H1 (cell line): ENCODE measurements around the gene SOX12. TPM values are rescaled to one million over a fixed set of nuclear protein-coding genes. Genes with fewer than 3 reads are reported as not detected.
"Not testable (repeated sequence)": the region's sequence is repeated elsewhere in the genome, so short reads cannot be mapped to it uniquely, and the experiment has no call there.

Experiments
- CTCF ChIA-PET: fragments of 300-600 bp; sonication (Branson Sonifier 250); formaldehyde crosslinking; loops from one replicate; lab custom pipeline; 2021; ENCODE audit not compliant: partially characterized antibody; lab: Charles Lee
- POLR2A ChIA-PET: fragments of 300-600 bp; sonication (Branson Sonifier 250); formaldehyde crosslinking; loops from one replicate; lab custom pipeline; 2021; ENCODE audit warnings: inconsistent platforms; ENCODE audit not compliant: partially characterized antibody; lab: Charles Lee
- DNase-seq, 2 experiments: peaks; one replicate each; pipeline versions ENCODE4 v3.0.0 to v3.0.0-alpha.2; 2010 to 2022; ENCODE audit warnings: low spot score in 2 of 2, low read depth in 1 of 2, mixed read lengths in 1 of 2
- FAIRE-seq: peaks from 2 replicates; lab custom pipeline; 2011; peaks lifted over from hg19 to GRCh38; lab: Jason Lieb, UNC
- H2AFZ ChIP-seq: 2 replicates; pipeline ENCODE4 v1.8.1; 2012; ENCODE audit warnings: low read length, inconsistent platforms
- H2AK5ac ChIP-seq: 2 replicates; pipeline ENCODE4 v1.6.1; 2013; ENCODE audit warnings: low read depth, low read length
- H2BK120ac ChIP-seq: replicated peaks from 2 replicates; pipeline ENCODE3; 2013; ENCODE audit warnings: low read depth, low read length, inconsistent platforms
- H2BK12ac ChIP-seq: 2 replicates; pipeline ENCODE4 v1.6.1; 2013; ENCODE audit warnings: low read depth, low read length
- H2BK15ac ChIP-seq: 2 replicates; pipeline ENCODE4 v1.6.1; 2013; ENCODE audit warnings: low read length
- H2BK20ac ChIP-seq: 2 replicates; pipeline ENCODE4 v1.6.1; 2013; ENCODE audit warnings: low read length
- H2BK5ac ChIP-seq: 2 replicates; pipeline ENCODE4 v1.6.1; 2013; ENCODE audit warnings: low read depth, low read length
- H3K14ac ChIP-seq: 2 replicates; pipeline ENCODE4 v1.6.1; 2013; ENCODE audit warnings: inconsistent platforms; ENCODE audit not compliant: insufficient read length
- H3K18ac ChIP-seq: 2 replicates; pipeline ENCODE4 v1.6.1; 2013; ENCODE audit warnings: low read length; ENCODE audit errors: extremely low read depth
- H3K23ac ChIP-seq: 2 replicates; pipeline ENCODE4 v1.6.1; 2013; ENCODE audit warnings: inconsistent platforms; ENCODE audit not compliant: insufficient read length
- H3K23me2 ChIP-seq: 2 replicates; pipeline ENCODE4 v1.6.1; 2013; ENCODE audit warnings: low read depth, low read length
- H3K27ac ChIP-seq: 2 replicates; pipeline ENCODE4 v1.6.1; 2011; ENCODE audit warnings: low read depth, low read length, inconsistent platforms
- H3K27me3 ChIP-seq, 4 experiments: replicated peaks in 1 of 4; 1 replicate in 1 of 4; 2 replicates in 3 of 4; pipeline versions ENCODE4 v1.6.1 to v1.8.1; 2011 to 2013; ENCODE audit warnings: low read length in 3 of 4, mild to moderate bottlenecking in 3 of 4, inconsistent platforms in 2 of 4, mixed read lengths in 2 of 4, moderate library complexity in 1 of 4; ENCODE audit not compliant: control insufficient read depth in 3 of 4, insufficient read depth in 3 of 4; ENCODE audit errors: extremely low read depth in 1 of 4
- H3K36me3 ChIP-seq, 4 experiments: 2 replicates each; pipeline versions ENCODE4 v1.6.1 to v1.8.1; 2011 to 2013; ENCODE audit warnings: mild to moderate bottlenecking in 4 of 4, low read length in 3 of 4, moderate library complexity in 2 of 4, control low read depth in 1 of 4, inconsistent platforms in 1 of 4; ENCODE audit not compliant: insufficient read depth in 4 of 4, control insufficient read depth in 2 of 4
- H3K4ac ChIP-seq: replicated peaks from 2 replicates; pipeline ENCODE3; 2013; ENCODE audit warnings: low read length, low read depth, mixed read lengths, inconsistent platforms; ENCODE audit not compliant: insufficient read length
- H3K4me1 ChIP-seq, 4 experiments: replicated peaks in 1 of 4; 1 replicate in 1 of 4; 2 replicates in 3 of 4; pipeline versions ENCODE4 v1.6.1 to v1.8.1; 2011 to 2013; ENCODE audit warnings: low read length in 3 of 4, inconsistent platforms in 2 of 4, mixed read lengths in 1 of 4; ENCODE audit not compliant: insufficient read depth in 4 of 4, control insufficient read depth in 3 of 4
- H3K4me2 ChIP-seq, 2 experiments: 2 replicates each; pipeline versions ENCODE4 v1.6.1 to v1.8.1; 2011 to 2013; ENCODE audit warnings: low read depth in 2 of 2, low read length in 2 of 2, control low read depth in 1 of 2, inconsistent platforms in 1 of 2, mild to moderate bottlenecking in 1 of 2; ENCODE audit not compliant: insufficient read depth in 1 of 2
- H3K4me3 ChIP-seq, 4 experiments: fragments of 200-600, 300-600 bp in 1 of 4; sonication (generic), shearing (Covaris generic), sonication (Bioruptor Twin) in 1 of 4; 2 replicates each; pipeline versions ENCODE4 v1.5.1 to v1.8.1; 2011 to 2016; ENCODE audit warnings: low read length in 4 of 4, low read depth in 3 of 4, control low read depth in 2 of 4, inconsistent platforms in 2 of 4, mild to moderate bottlenecking in 2 of 4, mixed read lengths in 1 of 4, moderate library complexity in 1 of 4; ENCODE audit not compliant: insufficient read depth in 2 of 4; ENCODE audit errors: extremely low read depth in 1 of 4
- H3K56ac ChIP-seq: replicated peaks from 2 replicates; pipeline ENCODE3; 2013; ENCODE audit warnings: low read depth, mild to moderate bottlenecking, mixed read lengths, low read length, inconsistent platforms; ENCODE audit not compliant: insufficient read length
- H3K79me1 ChIP-seq: 2 replicates; pipeline ENCODE4 v1.6.1; 2013; ENCODE audit warnings: low read depth, low read length, control low read depth
- H3K79me2 ChIP-seq, 2 experiments: 2 replicates each; pipeline versions ENCODE4 v1.6.1 to v1.8.1; 2012 to 2013; ENCODE audit warnings: low read length in 2 of 2, mild to moderate bottlenecking in 2 of 2, inconsistent platforms in 1 of 2; ENCODE audit not compliant: insufficient read depth in 2 of 2, control insufficient read depth in 1 of 2
- H3K9ac ChIP-seq, 4 experiments: replicated peaks in 1 of 4; 1 replicate in 1 of 4; 2 replicates in 3 of 4; pipeline versions ENCODE4 v1.6.1 to v1.8.1; 2011 to 2013; ENCODE audit warnings: low read depth in 3 of 4, low read length in 3 of 4, control low read depth in 2 of 4, mild to moderate bottlenecking in 2 of 4, moderate library complexity in 2 of 4, inconsistent platforms in 1 of 4; ENCODE audit errors: extremely low read depth in 1 of 4
- H3K9me3 ChIP-seq, 2 experiments: 2 replicates each; pipeline versions ENCODE4 v1.6.1 to v1.8.1; 2012 to 2013; ENCODE audit warnings: mild to moderate bottlenecking in 2 of 2, moderate library complexity in 2 of 2, control low read depth in 1 of 2, inconsistent platforms in 1 of 2, low read depth in 1 of 2, low read length in 1 of 2, mixed read lengths in 1 of 2; ENCODE audit not compliant: insufficient read depth in 2 of 2
- H4K20me1 ChIP-seq, 2 experiments: replicated peaks in 1 of 2; 2 replicates each; pipeline versions ENCODE3 to v1.8.1; 2011 to 2013; ENCODE audit warnings: inconsistent platforms in 2 of 2, low read length in 2 of 2, mild to moderate bottlenecking in 1 of 2; ENCODE audit not compliant: insufficient read depth in 2 of 2, control insufficient read depth in 1 of 2
- H4K5ac ChIP-seq: 2 replicates; pipeline ENCODE4 v1.6.1; 2013; ENCODE audit warnings: low read length, low read depth, mixed read lengths, inconsistent platforms; ENCODE audit not compliant: insufficient read length
- H4K8ac ChIP-seq: 2 replicates; pipeline ENCODE4 v1.8.0; 2013; ENCODE audit warnings: mild to moderate bottlenecking, moderate library complexity, low read length, inconsistent platforms; ENCODE audit not compliant: insufficient read depth; ENCODE audit errors: extremely low read depth
- H4K91ac ChIP-seq: replicated peaks from 2 replicates; pipeline ENCODE3; 2013; ENCODE audit warnings: low read length, mixed read lengths, inconsistent platforms; ENCODE audit not compliant: insufficient read length
- JUND ChIP-seq: IDR thresholded peaks from 2 replicates; pipeline ENCODE4 v1.6.1; 2011; ENCODE audit warnings: mild to moderate bottlenecking, improper control_type of control experiment, low read length
- MAX ChIP-seq: IDR thresholded peaks from 2 replicates; pipeline ENCODE4 v1.6.1; 2012; ENCODE audit warnings: inconsistent platforms
- TEAD4 ChIP-seq: IDR thresholded peaks from 2 replicates; pipeline ENCODE4 v1.6.1; 2012; ENCODE audit warnings: low read depth, low read length, inconsistent platforms, mixed read lengths
- WGBS, 2 experiments: shearing (Covaris generic) in 1 of 2; methylation state at CpG; one replicate each; pipeline versions ENCODE4 v1.1.6 to v1.1.7; 2013 to 2015; ENCODE audit warnings: low lambda C conversion rate in 2 of 2, mixed read lengths in 2 of 2, inconsistent platforms in 1 of 2, low coverage in 1 of 2, missing lambda C conversion rate in 1 of 2; ENCODE audit not compliant: insufficient replicate concordance in 2 of 2, insufficient coverage in 1 of 2, insufficient read length in 1 of 2; ENCODE audit errors: extremely low coverage in 1 of 2, missing lambda C conversion rate in 1 of 2; 5-methylcytosine and 5-hydroxymethylcytosine counted together
- polyA plus RNA-seq, 7 experiments: library from polyadenylated mRNA; depleted of rRNA in 3 of 7; stranded (reverse) in 5 of 7; unstranded in 2 of 7; fragments of >200 nt in 5 of 7; fragments of 200-250 nt in 2 of 7; gene quantifications; 1 replicate in 5 of 7; 2 replicates in 1 of 7; 4 replicates in 1 of 7; pipeline versions ENCODE4 v1.2.1 to v1.2.3, GENCODE V29; 2011 to 2013; ENCODE audit warnings: missing spikeins in 2 of 7, mixed read lengths in 2 of 7
- total RNA-seq: library from RNA; stranded (reverse); fragmentation: NEBNext Ultra II Directional; extraction: Animal tissue kit (Norgen Biotek cat#: 25700); gene quantifications from 2 replicates; pipeline ENCODE4 v1.2.1, GENCODE V29; 2021

SOX12 gene
- total and polyA plus RNA-seq, 2 of the 8 experiments (the other 6 are each of a cell fraction or from before 2014, with no cell fraction given), result 6.4 to 63.0 TPM

GRCh38 chr20:334578-334977 lies 9.2 kb downstream of the SOX12 start (continued):
- TF ChIP-seq JUND (no peak), TEAD4 (no peak), MAX (no peak)
- TF ChIP-seq, all 59 proteins: peak for 0

- not testable (repeated sequence) for H3K56ac ChIP-seq, H3K9me3 ChIP-seq, H3K4me3 ChIP-seq, H3K23ac ChIP-seq, H3K27me3 ChIP-seq, H3K79me1 ChIP-seq, H3K4me1 ChIP-seq, DNase-seq, H2BK5ac ChIP-seq, H3K4me2 ChIP-seq, H3K36me3 ChIP-seq, H2BK15ac ChIP-seq, H2BK12ac ChIP-seq, H4K20me1 ChIP-seq, H4K8ac ChIP-seq, H3K27ac ChIP-seq, H2AFZ ChIP-seq, H3K14ac ChIP-seq, H2BK120ac ChIP-seq, FAIRE-seq, H3K4ac ChIP-seq, H2AK5ac ChIP-seq, H2BK20ac ChIP-seq, H4K91ac ChIP-seq, H3K18ac ChIP-seq, H3K23me2 ChIP-seq, H3K79me2 ChIP-seq, H3K9ac ChIP-seq, H4K5ac ChIP-seq
- 82% methylated on average over 1 of the region's 1 CpG; no CpG with 5 or more reads in 1 of the 2 experiments for WGBS, 2 experiments
- ChIA-PET POLR2A (interaction anchor here (3.7 kb wide), 1 partner anchor 11 kb away, joined by 24 read pairs; the partner anchor contains the start of gene NRSN2), CTCF (interaction anchor here (1.4 to 2.6 kb wide), 2 partner anchors 10 to 58 kb away, joined by 5 to 13 read pairs; partner anchors contain the start of gene NRSN2)
Observed at GRCh38 chr20:336040-336439, 10.7 kb downstream of the SOX12 start.
